Measurements from ENCODE around the gene RBP3.

DNA sequence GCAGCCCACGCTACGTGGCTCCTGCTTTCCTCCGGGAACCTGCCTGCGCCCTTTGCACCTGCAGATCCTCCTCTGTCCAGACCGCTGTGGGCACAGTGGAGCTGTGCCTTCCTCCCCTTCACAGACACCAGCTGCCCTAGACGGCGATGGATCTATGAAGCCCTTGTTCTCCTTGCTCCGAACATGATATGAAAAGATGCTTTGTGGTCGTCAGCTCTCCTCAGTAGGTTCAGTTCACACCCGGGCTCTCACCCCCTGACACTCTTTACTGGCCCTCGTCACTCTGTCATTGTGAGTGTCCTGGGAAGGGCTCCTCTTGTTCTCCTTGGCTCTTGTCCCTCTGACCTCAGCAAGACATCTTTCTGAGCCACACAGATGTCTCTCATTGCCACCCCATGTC, 31.7 kb downstream of the RBP3 start:
- TF ChIP-seq EP300 (IDR thresholded peaks at IDR 0.05): no peak
- TF ChIP-seq POLR2A (IDR thresholded peaks at IDR 0.05): no peak

Data from ovary (tissue), 1 donor.